ENCODE measurements around the gene KLHL4. TPM values are rescaled to one million over a fixed set of nuclear protein-coding genes. Genes with fewer than 3 reads are reported as not detected.

The KLHL4 gene
- total and polyA plus RNA-seq, 2 of the 13 experiments (the other 11 are each of a cell fraction or from before 2014, with no cell fraction given): 0.15 TPM; not detected in 1

GRCh38 chrX:87516717-87517121 is 883 bp upstream of the KLHL4 start (continued):
- TF ChIP-seq THYN1 (CRISPR knock-in tag; IDR thresholded peaks at IDR 0.05; ENCODE audit: borderline replicate concordance, low read depth): no peak

DNA sequence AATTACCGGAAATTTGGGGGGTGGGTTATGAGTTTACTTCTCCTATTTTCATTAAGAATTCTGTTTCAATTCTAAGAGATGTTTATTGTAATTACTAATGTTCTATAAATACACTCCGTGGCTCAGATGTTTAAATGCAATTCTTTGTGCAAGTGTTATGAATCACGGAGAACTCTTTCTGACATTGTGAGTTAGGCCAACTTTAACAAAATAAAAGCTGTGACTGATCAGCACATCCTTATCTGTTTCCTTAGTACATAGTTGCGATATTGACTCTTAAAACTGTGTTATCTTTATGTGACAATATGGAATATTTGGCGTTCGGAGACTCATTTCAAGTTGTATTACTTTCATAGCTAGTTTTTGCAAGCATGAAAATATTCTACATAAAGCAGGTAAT is 902 bp downstream of the KLHL4 start:
- ChIA-PET POLR2A (no interaction called here), CTCF (ENCODE audit: low intra/inter-chr PET ratio, low total read pairs) (no interaction called here)
- no peak for TF ChIP-seq ZNF546 (CRISPR knock-in tag; conservative IDR thresholded peaks at IDR 0.05)
- TF ChIP-seq ZNF841 (CRISPR knock-in tag; IDR thresholded peaks at IDR 0.05; ENCODE audit: borderline replicate concordance): no peak
- no peak for TF ChIP-seq E2F1 (CRISPR knock-in tag; IDR thresholded peaks at IDR 0.05)
- TF ChIP-seq ZNF83 (CRISPR knock-in tag; IDR thresholded peaks at IDR 0.05; ENCODE audit: borderline replicate concordance): no peak
- no peak for TF ChIP-seq BORCS8-MEF2B (CRISPR knock-in tag; IDR thresholded peaks at IDR 0.05)
- no peak for TF ChIP-seq FOXA3 (CRISPR knock-in tag; IDR thresholded peaks at IDR 0.05)
- no peak for DNase-seq (ENCODE audit: low spot score)
- intact Hi-C loops (cut with micrococcal nuclease; ENCODE audit: unreplicated experiment): no loop called here
- 2% methylated on average over 6 of the region's 6 CpGs for WGBS (ENCODE audit: low lambda C conversion rate)
- Histone ChIP-seq H2AFZ (ENCODE audit: low read length) (no peak overlapping the region), H3K4me2 (ENCODE audit: low read depth, low read length) (no peak overlapping the region), H3K4me1 (ENCODE audit: insufficient read depth, low read length) (no peaks in the 10 kb centered on the region), H3K4me3 (replicated peaks in 1 of 3; ENCODE audit: insufficient read depth in 1 of 3, low read depth in 2 of 3, low read length in 3 of 3) (no peak overlapping the region), H3K9me3 (ENCODE audit: low read length) (no peaks in the 10 kb centered on the region), H3K27ac (ENCODE audit: extremely low read length, insufficient read depth, low read length) (no peak overlapping the region), H3K79me2 (ENCODE audit: insufficient read depth, low read length) (no peaks in the 10 kb centered on the region), H4K20me1 (ENCODE audit: insufficient read depth, low read length) (no peaks in the 10 kb centered on the region), H3K36me3 (replicated peaks in 1 of 2; ENCODE audit: control insufficient read depth in 1 of 2, insufficient read depth in 2 of 2, low read length in 2 of 2) (no peaks in the 10 kb centered on the region), H3K9ac (ENCODE audit: insufficient read depth, low read depth, low read length) (no peak overlapping the region), H3K27me3 (ENCODE audit: control insufficient read depth in 1 of 2, insufficient read depth in 2 of 2, low read length in 2 of 2) (no peaks in the 10 kb centered on the region)
- no TSS peak for BruUV-seq (replicated peaks)
- in situ Hi-C loops (cut with HindIII; ENCODE audit: extremely low pct_ligation_motif_present, low pct_unique_long_range_greater_than_20kb): no loop called here
- FAIRE-seq: no peak
- no peak for ATAC-seq
